Measurements from ENCODE around the gene CES4A. TPM values are rescaled to one million over a fixed set of nuclear protein-coding genes. Genes with fewer than 3 reads are reported as not detected.
A peak's percentile ranks its signal among the peaks of the same experiment; 100 is the strongest.
"Not testable (repeated sequence)": the region's sequence is repeated elsewhere in the genome, so short reads cannot be mapped to it uniquely, and the experiment has no call there.

Gene CES4A
- total and polyA plus RNA-seq, 2 of the 13 experiments (the other 11 are each of a cell fraction or from before 2014, with no cell fraction given), result 0.09 to 0.17 TPM

GRCh38 chr16:66955363-66956153 lies 32.8 kb upstream of the CES4A start (continued):
- TF ChIP-seq HBP1 (CRISPR knock-in tag; IDR thresholded peaks at IDR 0.05; ENCODE audit: low read depth) (0 out of 2 replicates have a peak, but pooled peaks have one; percentile 53), PAXIP1 (CRISPR knock-in tag; conservative IDR thresholded peaks at IDR 0.05) (peak; percentile 52; the same call in 1 of the 2 replicates), ZNF510 (CRISPR knock-in tag; IDR thresholded peaks at IDR 0.05; ENCODE audit: low read depth) (0 out of 2 replicates have a peak, but pooled peaks have one; percentile 64), ZNF44 (CRISPR knock-in tag; IDR thresholded peaks at IDR 0.05) (peak; percentile 82; the same call in 1 of the 2 replicates), HDAC1 (CRISPR knock-in tag; IDR thresholded peaks at IDR 0.05) (peak; percentile 29; the same call in 1 of the 2 replicates), HNF1B (CRISPR knock-in tag; IDR thresholded peaks at IDR 0.05) (peak; percentile 88; the same call in 1 of the 2 replicates), FOXP1 (CRISPR knock-in tag; IDR thresholded peaks at IDR 0.05) (peak; percentile 35; the same call in 1 of the 2 replicates)
- TF ChIP-seq, protein P1, sequence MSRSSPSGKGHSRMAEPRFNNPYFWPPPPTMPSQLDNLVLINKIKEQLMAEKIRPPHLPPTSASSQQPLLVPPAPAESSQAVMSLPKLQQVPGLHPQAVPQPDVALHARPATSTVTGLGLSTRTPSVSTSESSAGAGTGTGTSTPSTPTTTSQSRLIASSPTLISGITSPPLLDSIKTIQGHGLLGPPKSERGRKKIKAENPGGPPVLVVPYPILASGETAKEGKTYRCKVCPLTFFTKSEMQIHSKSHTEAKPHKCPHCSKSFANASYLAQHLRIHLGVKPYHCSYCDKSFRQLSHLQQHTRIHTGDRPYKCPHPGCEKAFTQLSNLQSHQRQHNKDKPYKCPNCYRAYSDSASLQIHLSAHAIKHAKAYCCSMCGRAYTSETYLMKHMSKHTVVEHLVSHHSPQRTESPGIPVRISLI (CRISPR knock-in tag; IDR thresholded peaks at IDR 0.05; ENCODE audit: borderline replicate concordance), result peak; percentile 51; the same call in 1 of the 2 replicates
- not testable (repeated sequence) for TF ChIP-seq FOXP1 (IDR thresholded peaks at IDR 0.05)
